Left renal pelvis (tissue), 4 donors: ENCODE results near the gene SIGLEC12. TPM values are rescaled to one million over a fixed set of nuclear protein-coding genes. Genes with fewer than 3 reads are reported as not detected.
"Not testable (repeated sequence)": the region's sequence is repeated elsewhere in the genome, so short reads cannot be mapped to it uniquely, and the experiment has no call there.

ENCODE experiments used
- DNase-seq, 4 donors: peaks; one replicate each; pipeline ENCODE4 v3.0.0-alpha.2; 2013; ENCODE audit warnings: low read depth in 4 of 4, low spot score in 3 of 4
- polyA plus RNA-seq, 4 donors: library from polyadenylated mRNA; unstranded; fragments of 120-200 nt; gene quantifications; one replicate each; pipeline ENCODE4 v1.2.1, GENCODE V29; 2013; ENCODE audit not compliant: insufficient read length in 4 of 4

SIGLEC12 gene
- polyA plus RNA-seq, 4 donors, result 0.14 to 0.20 (median 0.16) TPM; not detected in 1

- DNase-seq, result no peak
Measured at GRCh38 chr19:51485960-51486660, 15.5 kb downstream of the SIGLEC12 start.

DNA sequence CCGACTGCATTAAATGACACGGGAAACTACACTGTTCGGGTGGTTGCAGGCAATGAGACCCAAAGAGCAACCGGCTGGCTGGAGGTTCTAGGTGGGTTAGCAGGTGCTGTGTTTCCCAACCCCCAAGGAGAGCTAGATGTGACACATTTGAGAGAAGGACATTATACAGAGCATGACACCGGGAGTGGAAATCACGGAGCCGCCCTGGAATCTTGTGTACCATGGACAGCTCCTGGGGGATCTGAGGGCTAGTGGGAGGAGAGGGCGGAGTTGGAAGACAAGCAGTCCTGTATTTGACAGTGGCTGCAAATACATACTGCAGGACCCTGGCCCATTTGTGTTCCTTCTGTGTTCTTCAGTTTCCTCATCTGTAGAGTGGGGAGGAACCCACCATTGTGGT lies 21.0 kb downstream of the SIGLEC12 start:
- DNase-seq, result peak in 3 of 4 donors; percentile 16 to 33 (median 32)

- no peak for DNase-seq
Measured at GRCh38 chr19:51479531-51480331, 21.9 kb downstream of the SIGLEC12 start.

DNA sequence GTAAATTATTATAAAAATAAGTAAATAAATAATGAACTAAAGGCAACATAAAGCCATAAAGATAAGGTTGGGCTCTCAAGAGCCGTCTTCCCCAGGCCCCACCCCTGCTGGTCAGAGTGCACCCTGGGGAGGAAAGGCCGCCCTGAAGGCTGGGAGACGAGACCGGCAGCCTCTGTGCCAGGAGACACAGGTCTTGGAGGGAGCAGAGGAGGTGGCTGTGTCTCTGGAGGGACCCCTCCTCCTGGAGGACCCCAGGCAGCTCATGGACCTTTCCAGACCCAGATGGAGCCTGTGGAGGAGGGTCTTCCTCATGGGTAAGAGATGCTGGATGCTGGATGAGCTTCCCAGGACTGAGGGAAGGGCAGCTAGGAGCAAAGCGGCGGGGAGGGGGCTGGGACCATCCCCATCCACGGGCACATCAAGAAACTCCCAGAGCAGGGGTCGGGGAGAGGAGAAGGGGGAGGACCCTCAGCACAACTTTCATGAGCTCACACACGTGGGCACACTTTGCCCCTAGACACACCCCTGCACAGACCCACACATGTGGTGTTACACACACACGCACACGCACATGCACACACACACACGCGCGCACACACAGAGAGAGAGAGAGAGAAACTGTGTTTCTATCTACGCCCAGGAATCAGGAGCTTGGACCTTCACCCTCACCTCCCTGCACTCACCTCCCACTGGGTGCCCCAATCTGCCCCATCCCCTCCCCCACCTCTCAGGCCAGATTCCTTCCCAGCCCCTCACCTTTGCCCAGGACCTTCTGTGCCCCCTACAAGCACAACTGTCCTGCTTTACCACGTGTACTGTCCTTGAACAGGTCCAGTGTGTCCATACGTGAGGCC lies 23.0 kb downstream of the SIGLEC12 start, which contains the start of gene CEACAM18:
CEACAM18 (plus strand) TSS at position 159 of the 854 bp plus-strand sequence.
- no peak for DNase-seq

DNA sequence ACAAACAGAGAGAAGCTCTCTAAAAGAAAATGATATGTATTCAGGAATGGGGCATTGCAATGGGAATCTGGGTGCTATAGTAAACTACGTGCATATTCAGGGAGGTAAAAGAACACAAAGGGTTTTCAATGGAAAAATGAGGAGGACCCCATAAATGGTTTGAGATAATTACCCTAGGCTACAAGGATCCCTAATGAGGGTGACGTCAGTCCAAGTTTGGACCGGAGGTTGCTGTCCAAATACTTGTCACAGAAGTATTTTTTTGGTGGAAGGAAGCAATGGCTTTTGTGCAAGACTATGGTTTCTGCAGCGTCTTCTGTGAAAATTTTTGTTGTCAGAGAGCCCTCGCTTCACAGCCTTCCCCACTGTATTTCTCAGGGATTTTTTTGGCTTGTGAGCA lies 24.3 kb downstream of the SIGLEC12 start:
- no peak for DNase-seq

DNA sequence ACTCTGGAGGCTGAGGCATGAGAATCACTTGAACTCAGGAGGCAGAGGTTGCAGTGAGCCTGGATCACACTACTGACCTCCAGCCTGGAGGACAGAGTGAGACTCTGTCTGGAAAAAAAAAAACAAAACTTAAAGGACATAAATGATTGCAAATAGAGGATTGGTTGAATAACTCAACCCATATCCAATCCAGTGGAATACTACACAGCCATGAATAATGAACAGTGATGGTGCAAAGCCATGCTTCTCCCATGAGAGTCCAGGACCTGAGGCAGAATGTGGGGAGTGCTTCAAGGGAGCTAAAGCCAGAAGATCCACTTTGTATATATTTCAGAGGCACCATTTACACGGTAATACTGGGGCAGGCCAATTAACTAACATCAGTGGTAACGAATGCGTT lies 25.4 kb downstream of the SIGLEC12 start:
- DNase-seq, result no peak

DNA sequence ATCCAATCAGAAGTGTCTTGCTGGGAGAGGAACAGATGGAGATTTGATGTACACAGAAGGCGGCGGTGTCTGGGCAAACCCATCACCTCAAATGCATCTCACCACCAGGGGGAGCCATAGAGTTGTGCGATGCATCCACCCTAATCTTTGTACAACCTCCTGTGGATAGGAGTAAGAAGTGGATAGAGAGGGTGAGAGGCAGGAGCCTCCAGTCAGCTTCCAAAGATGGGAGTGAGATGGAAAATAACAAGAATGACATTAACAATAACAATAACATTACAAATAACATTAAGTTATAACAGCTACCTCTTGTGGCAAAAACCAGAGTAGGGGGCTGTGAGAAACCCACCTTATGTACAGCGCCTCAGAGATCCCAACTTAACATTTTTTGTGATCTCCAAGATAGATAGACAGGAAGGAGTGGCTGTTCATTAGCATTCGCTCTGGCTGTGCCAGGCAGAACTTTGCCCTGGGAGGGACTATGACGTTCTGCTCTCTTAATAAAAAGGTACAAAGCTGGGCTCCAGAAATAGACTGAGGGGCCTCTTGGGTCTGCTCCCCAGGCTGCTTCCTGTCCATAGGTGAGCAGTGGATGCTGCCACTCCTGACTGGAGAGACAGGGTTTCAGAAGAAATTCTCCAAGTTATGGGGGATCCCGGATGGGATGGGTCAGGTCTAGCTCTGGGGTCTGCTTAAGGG lies 28.4 kb downstream of the SIGLEC12 start:
- DNase-seq, result peak; percentile 14 to 29 (median 26)

GRCh38 chr19:51472607-51473006 lies 29.0 kb downstream of the SIGLEC12 start:
- DNase-seq, result no peak

GRCh38 chr19:51471527-51471926 lies 30.1 kb downstream of the SIGLEC12 start:
- DNase-seq, result no peak

GRCh38 chr19:51470966-51471365 lies 30.6 kb downstream of the SIGLEC12 start:
- no peak for DNase-seq

DNA sequence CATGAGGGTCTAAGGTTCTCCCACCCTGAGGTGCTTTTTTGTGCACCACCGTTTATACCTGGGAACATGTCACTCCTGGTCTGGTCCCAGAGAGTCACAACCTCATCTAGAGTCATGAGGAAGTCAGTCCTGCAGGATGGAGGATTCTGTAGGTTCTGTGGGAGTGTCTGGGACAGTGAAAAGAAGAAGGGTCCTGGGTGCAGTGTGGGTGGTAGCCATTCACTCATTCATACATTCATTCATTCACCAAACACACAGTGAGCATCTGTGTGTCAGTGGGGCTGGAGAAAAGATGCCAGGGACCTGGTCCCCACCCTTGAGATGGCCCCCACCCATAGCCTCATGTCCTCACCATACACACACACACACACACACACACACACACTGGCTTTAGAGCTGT lies 32.0 kb downstream of the SIGLEC12 start:
- DNase-seq, result no peak

- DNase-seq, result no peak
Measured at GRCh38 chr19:51469162-51469561, 32.4 kb downstream of the SIGLEC12 start.

DNA sequence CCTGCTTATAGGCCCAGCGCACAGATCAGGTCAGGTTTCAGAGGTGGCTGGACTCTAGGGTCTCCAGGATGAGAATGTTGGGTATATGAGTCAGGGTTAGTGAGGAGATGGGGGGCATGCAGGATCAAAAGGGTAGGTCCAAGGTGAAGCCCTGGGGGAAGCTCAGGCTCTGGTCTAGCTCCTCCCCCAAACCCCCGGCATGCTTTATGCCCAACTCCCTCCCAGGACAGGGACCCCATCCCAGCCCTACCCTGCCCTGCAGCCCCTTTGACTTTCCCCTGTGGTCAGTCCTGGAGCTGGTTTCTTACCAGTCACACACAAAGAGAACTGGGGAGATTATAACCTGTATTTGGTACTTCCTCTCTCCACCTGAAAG lies 33.1 kb downstream of the SIGLEC12 start:
- no peak for DNase-seq

DNA sequence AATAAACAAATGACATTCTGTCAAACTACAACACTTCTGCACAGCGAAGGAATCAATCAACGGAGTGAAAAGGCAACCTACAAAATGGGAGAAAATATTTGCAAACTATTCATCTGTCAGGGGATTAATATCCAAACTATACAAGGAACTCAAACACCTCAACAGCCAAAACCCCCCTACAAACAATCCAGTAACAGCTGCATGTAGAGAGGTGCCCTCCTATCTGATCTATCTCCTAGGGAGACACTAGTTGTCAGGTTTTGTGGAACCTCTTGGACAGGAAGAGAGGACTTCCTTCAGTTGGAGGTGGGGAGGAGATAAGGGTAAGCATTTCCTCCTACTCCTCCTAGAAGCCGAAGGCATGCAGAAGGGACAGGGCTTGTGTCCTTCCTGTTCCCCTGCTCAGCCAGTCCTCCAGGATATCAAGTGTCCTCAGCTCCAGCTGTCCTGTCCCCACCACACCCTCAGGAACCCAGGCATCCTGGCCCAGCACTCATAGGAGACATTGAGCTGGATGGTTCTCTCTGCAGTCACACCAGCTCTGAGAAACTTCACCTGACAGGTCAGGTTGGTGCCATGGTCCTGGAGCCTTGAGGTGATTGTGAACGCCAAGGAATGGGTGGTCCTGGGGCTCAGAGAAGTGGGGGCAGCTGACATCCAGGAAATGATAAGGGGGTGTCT lies 33.6 kb downstream of the SIGLEC12 start:
- no peak for DNase-seq

DNA sequence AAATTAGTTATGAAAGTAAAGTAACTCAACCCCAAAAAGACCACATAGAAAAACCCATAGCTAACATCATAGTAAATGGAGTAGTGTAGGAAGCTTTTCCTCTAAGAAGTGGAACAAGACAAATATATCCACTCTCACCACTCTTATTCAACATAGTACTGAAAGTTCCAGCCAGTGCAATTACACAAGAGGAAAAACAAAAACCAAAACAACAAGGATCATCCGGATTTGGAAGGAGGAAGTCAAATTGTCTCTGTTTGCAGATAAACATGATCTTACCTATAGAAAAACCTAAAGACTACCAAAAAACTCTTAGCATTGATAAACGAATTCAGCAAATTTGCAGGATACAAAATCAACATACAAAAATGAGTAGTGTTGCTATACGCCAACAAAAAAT lies 34.9 kb downstream of the SIGLEC12 start:
- DNase-seq, result no peak

- not testable (repeated sequence) for DNase-seq
Measured at GRCh38 chr19:51463976-51464581, 37.5 kb downstream of the SIGLEC12 start.

- no peak for DNase-seq
Measured at GRCh38 chr19:51462681-51463080, 38.9 kb downstream of the SIGLEC12 start.

DNA sequence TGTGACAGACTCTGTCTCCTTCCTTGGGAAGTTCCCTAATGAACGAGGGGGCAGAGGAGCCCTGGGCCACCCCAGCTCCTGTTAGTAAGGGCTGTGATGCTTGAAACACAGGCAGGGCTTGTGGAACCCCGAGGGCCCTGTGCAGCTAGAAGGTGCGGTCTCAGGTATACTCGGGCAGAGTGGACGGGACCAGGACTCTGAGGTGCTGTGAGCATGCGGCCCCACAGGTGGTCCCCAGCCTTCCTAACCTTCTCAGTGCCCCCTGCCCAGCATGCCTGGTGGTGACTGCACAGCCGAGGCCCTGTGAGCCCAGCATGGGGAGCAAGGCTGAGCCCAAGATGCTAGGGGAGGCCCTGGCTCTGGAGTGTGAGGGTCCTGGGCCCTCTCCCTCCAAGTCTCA lies 39.3 kb downstream of the SIGLEC12 start:
- no peak for DNase-seq

DNA sequence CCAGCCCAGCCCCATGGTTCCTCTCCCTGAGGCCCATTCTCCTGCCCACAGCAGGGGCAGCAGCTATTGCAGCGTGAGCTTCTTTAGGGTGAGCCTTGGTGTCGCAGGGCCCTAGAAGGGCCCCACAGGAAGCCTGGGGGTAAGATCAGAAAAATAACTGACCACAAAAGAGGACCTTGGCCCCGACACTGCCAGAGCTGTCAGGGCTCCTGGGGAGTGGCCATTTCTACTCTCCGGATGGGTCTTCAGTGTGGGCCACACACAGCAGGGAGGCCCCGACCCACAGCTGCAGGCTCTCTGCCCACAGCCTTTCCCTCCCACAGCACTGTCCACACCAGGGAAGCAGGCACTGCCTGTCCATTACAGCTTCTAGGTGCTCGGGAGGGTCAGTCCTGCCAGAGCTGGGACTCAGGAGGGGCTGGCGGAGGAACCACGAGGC lies 39.9 kb downstream of the SIGLEC12 start:
- no peak for DNase-seq
